GM12872 (cell line): ENCODE measurements around the gene TMEM17.

ENCODE experiments used
- CTCF ChIP-seq: IDR thresholded peaks from 3 replicates; pipeline ENCODE4 v1.5.1; 2011; ENCODE audit warnings: low read depth, mild to moderate bottlenecking, low read length, moderate library complexity; ENCODE audit not compliant: insufficient read depth

The TMEM17 gene

GRCh38 chr2:62538756-62539155 lies 32.8 kb upstream of the TMEM17 start:
- TF ChIP-seq CTCF: no peak

GRCh38 chr2:62537814-62538213 lies 31.8 kb upstream of the TMEM17 start:
- no peak for TF ChIP-seq CTCF

- no peak for TF ChIP-seq CTCF
Measured at GRCh38 chr2:62536873-62537547, 31.0 kb upstream of the TMEM17 start.

GRCh38 chr2:62531594-62531993 lies 25.6 kb upstream of the TMEM17 start:
- no peak for TF ChIP-seq CTCF

- no peak for TF ChIP-seq CTCF
Measured at GRCh38 chr2:62529758-62530157, 23.8 kb upstream of the TMEM17 start.

- no peak for TF ChIP-seq CTCF
Measured at GRCh38 chr2:62527478-62528210, 21.6 kb upstream of the TMEM17 start.

GRCh38 chr2:62526531-62527381 lies 20.8 kb upstream of the TMEM17 start:
- TF ChIP-seq CTCF: no peak
